Measurements from ENCODE around the gene GABPB1.

GABPB1 gene

GRCh38 chr15:50248994-50249582 lies 105.9 kb downstream of the GABPB1 start:
- WGBS, 2 donors (ENCODE audit: extremely low coverage in 2 of 2, insufficient read length in 2 of 2, insufficient replicate concordance in 1 of 2), result no CpG with 5 or more reads among the region's 4 CpGs
- H2BK12ac ChIP-seq (ENCODE audit: low read length), result no peak overlapping the region
- H3K79me1 ChIP-seq (ENCODE audit: low read depth, low read length), result no peaks in the 10 kb centered on the region
- H3K36me3 ChIP-seq (replicated peaks in 1 of 2; ENCODE audit: control insufficient read depth in 2 of 2, insufficient read depth in 2 of 2, low read length in 2 of 2), result no peaks in the 10 kb centered on the region
- no peaks in the 10 kb centered on the region for H3K4me1 ChIP-seq (ENCODE audit: control insufficient read depth in 2 of 2, insufficient read depth in 1 of 2, low read depth in 1 of 2, low read length in 2 of 2)
- H2BK120ac ChIP-seq (ENCODE audit: low read depth, low read length), result no peak overlapping the region
- H2AFZ ChIP-seq (ENCODE audit: low read length), result no peak overlapping the region
- no peak overlapping the region for H4K91ac ChIP-seq (ENCODE audit: low read depth, low read length, poor library complexity)
- no peak overlapping the region for H4K8ac ChIP-seq (ENCODE audit: low read depth, low read length)
- H3K23ac ChIP-seq (ENCODE audit: low read depth, low read length, poor library complexity), result no peak overlapping the region
- H3K9ac ChIP-seq (ENCODE audit: low read depth, low read length, poor library complexity), result no peak overlapping the region
- no peak overlapping the region for H2BK15ac ChIP-seq (ENCODE audit: low read length)
- H3K4me3 ChIP-seq (ENCODE audit: low read length in 2 of 2), result no peak overlapping the region
- no peak overlapping the region for H3K4ac ChIP-seq (ENCODE audit: low read length)
- H3K27me3 ChIP-seq (ENCODE audit: control insufficient read depth in 3 of 3, insufficient read depth in 3 of 3, low read depth in 1 of 3, low read length in 3 of 3), result peaks cover 0 to 4% (median 0%) of the 10 kb centered on the region in 3 experiments
- H3K14ac ChIP-seq (ENCODE audit: low read length), result no peak overlapping the region
- no peak overlapping the region for H2BK5ac ChIP-seq (ENCODE audit: low read length)
- no peak overlapping the region for H2AK5ac ChIP-seq (ENCODE audit: low read depth, low read length)
- no peaks in the 10 kb centered on the region for H3K9me3 ChIP-seq (replicated peaks in 1 of 2; ENCODE audit: control insufficient read depth in 2 of 2, insufficient read depth in 1 of 2, low read depth in 1 of 2, low read length in 2 of 2)
- DNase-seq (ENCODE audit: low spot score), result no peak
- no peak overlapping the region for H3K4me2 ChIP-seq (ENCODE audit: insufficient read depth, low read length, poor library complexity, severe bottlenecking)
- H3K27ac ChIP-seq (replicated peaks; ENCODE audit: low read length), result no peak overlapping the region
- H3K18ac ChIP-seq (ENCODE audit: low read length), result no peak overlapping the region

- no peak overlapping the region for H4K8ac ChIP-seq (ENCODE audit: low read depth, low read length)
- no peak overlapping the region for H3K4ac ChIP-seq (ENCODE audit: low read length)
- H3K79me1 ChIP-seq (ENCODE audit: low read depth, low read length), result no peaks in the 10 kb centered on the region
Observed at GRCh38 chr15:50247819-50248655, 107.0 kb downstream of the GABPB1 start.

GRCh38 chr15:50246631-50247030 lies 108.4 kb downstream of the GABPB1 start:
- Histone ChIP-seq H3K14ac (ENCODE audit: low read length) (no peak overlapping the region), H3K23ac (ENCODE audit: low read depth, low read length, poor library complexity) (no peak overlapping the region), H3K18ac (ENCODE audit: low read length) (no peak overlapping the region), H3K4me2 (ENCODE audit: insufficient read depth, low read length, poor library complexity, severe bottlenecking) (no peak overlapping the region), H3K9me3 (replicated peaks in 1 of 2; ENCODE audit: control insufficient read depth in 2 of 2, insufficient read depth in 1 of 2, low read depth in 1 of 2, low read length in 2 of 2) (no peaks in the 10 kb centered on the region), H4K8ac (ENCODE audit: low read depth, low read length) (no peak overlapping the region), H2BK15ac (ENCODE audit: low read length) (no peak overlapping the region), H3K4ac (ENCODE audit: low read length) (no peak overlapping the region), H2AFZ (ENCODE audit: low read length) (no peak overlapping the region), H2BK120ac (ENCODE audit: low read depth, low read length) (no peak overlapping the region), H2BK5ac (ENCODE audit: low read length) (no peak overlapping the region), H3K27me3 (ENCODE audit: control insufficient read depth in 3 of 3, insufficient read depth in 3 of 3, low read depth in 1 of 3, low read length in 3 of 3) (peaks cover 0 to 4% (median 0%) of the 10 kb centered on the region in 3 experiments), H4K91ac (ENCODE audit: low read depth, low read length, poor library complexity) (no peak overlapping the region), H3K4me3 (ENCODE audit: low read length in 2 of 2) (no peak overlapping the region), H3K36me3 (replicated peaks in 1 of 2; ENCODE audit: control insufficient read depth in 2 of 2, insufficient read depth in 2 of 2, low read length in 2 of 2) (no peaks in the 10 kb centered on the region), H3K9ac (ENCODE audit: low read depth, low read length, poor library complexity) (no peak overlapping the region), H2AK5ac (ENCODE audit: low read depth, low read length) (no peak overlapping the region), H3K27ac (replicated peaks; ENCODE audit: low read length) (no peak overlapping the region), H3K4me1 (ENCODE audit: control insufficient read depth in 2 of 2, insufficient read depth in 1 of 2, low read depth in 1 of 2, low read length in 2 of 2) (no peaks in the 10 kb centered on the region), H2BK12ac (ENCODE audit: low read length) (no peak overlapping the region), H3K79me1 (ENCODE audit: low read depth, low read length) (no peaks in the 10 kb centered on the region)
- DNase-seq (ENCODE audit: low spot score), result no peak
- WGBS, 2 donors (ENCODE audit: extremely low coverage in 2 of 2, insufficient read length in 2 of 2, insufficient replicate concordance in 1 of 2), result no CpG with 5 or more reads among the region's 2 CpGs

More at GRCh38 chr15:50247819-50248655, 107.0 kb downstream of the GABPB1 start:
- H3K23ac ChIP-seq (ENCODE audit: low read depth, low read length, poor library complexity), result no peak overlapping the region
- no peak overlapping the region for H3K4me2 ChIP-seq (ENCODE audit: insufficient read depth, low read length, poor library complexity, severe bottlenecking)
- no peak overlapping the region for H2AK5ac ChIP-seq (ENCODE audit: low read depth, low read length)
- no peak overlapping the region for H2BK5ac ChIP-seq (ENCODE audit: low read length)
- no peak overlapping the region for H2BK15ac ChIP-seq (ENCODE audit: low read length)
- no peak overlapping the region for H2BK12ac ChIP-seq (ENCODE audit: low read length)
- H2BK120ac ChIP-seq (ENCODE audit: low read depth, low read length), result no peak overlapping the region
- DNase-seq (ENCODE audit: low spot score), result no peak
- no peak overlapping the region for H3K27ac ChIP-seq (replicated peaks; ENCODE audit: low read length)
- H3K4me3 ChIP-seq (ENCODE audit: low read length in 2 of 2), result no peak overlapping the region
- H3K27me3 ChIP-seq (ENCODE audit: control insufficient read depth in 3 of 3, insufficient read depth in 3 of 3, low read depth in 1 of 3, low read length in 3 of 3), result peaks cover 0 to 4% (median 0%) of the 10 kb centered on the region in 3 experiments
- no peak overlapping the region for H3K14ac ChIP-seq (ENCODE audit: low read length)
- H3K4me1 ChIP-seq (ENCODE audit: control insufficient read depth in 2 of 2, insufficient read depth in 1 of 2, low read depth in 1 of 2, low read length in 2 of 2), result no peaks in the 10 kb centered on the region
- H3K18ac ChIP-seq (ENCODE audit: low read length), result no peak overlapping the region
- no peaks in the 10 kb centered on the region for H3K9me3 ChIP-seq (replicated peaks in 1 of 2; ENCODE audit: control insufficient read depth in 2 of 2, insufficient read depth in 1 of 2, low read depth in 1 of 2, low read length in 2 of 2)
- H4K91ac ChIP-seq (ENCODE audit: low read depth, low read length, poor library complexity), result no peak overlapping the region
- H3K9ac ChIP-seq (ENCODE audit: low read depth, low read length, poor library complexity), result no peak overlapping the region
- peak overlapping the region; percentile 76 for H2AFZ ChIP-seq (ENCODE audit: low read length)
- no peaks in the 10 kb centered on the region for H3K36me3 ChIP-seq (replicated peaks in 1 of 2; ENCODE audit: control insufficient read depth in 2 of 2, insufficient read depth in 2 of 2, low read length in 2 of 2)
- no CpG with 5 or more reads among the region's 14 CpGs for WGBS, 2 donors (ENCODE audit: extremely low coverage in 2 of 2, insufficient read length in 2 of 2, insufficient replicate concordance in 1 of 2)

- Histone ChIP-seq H4K91ac (ENCODE audit: low read depth, low read length, poor library complexity) (no peak overlapping the region), H4K8ac (ENCODE audit: low read depth, low read length) (no peak overlapping the region), H3K4me3 (ENCODE audit: low read length in 2 of 2) (no peak overlapping the region), H3K14ac (ENCODE audit: low read length) (no peak overlapping the region), H3K4ac (ENCODE audit: low read length) (no peak overlapping the region), H3K4me2 (ENCODE audit: insufficient read depth, low read length, poor library complexity, severe bottlenecking) (no peak overlapping the region), H3K9me3 (replicated peaks in 1 of 2; ENCODE audit: control insufficient read depth in 2 of 2, insufficient read depth in 1 of 2, low read depth in 1 of 2, low read length in 2 of 2) (no peaks in the 10 kb centered on the region), H2BK5ac (ENCODE audit: low read length) (no peak overlapping the region), H2BK15ac (ENCODE audit: low read length) (no peak overlapping the region), H3K27me3 (ENCODE audit: control insufficient read depth in 3 of 3, insufficient read depth in 3 of 3, low read depth in 1 of 3, low read length in 3 of 3) (peaks cover 0 to 4% (median 0%) of the 10 kb centered on the region in 3 experiments), H3K27ac (replicated peaks; ENCODE audit: low read length) (no peak overlapping the region), H3K36me3 (replicated peaks in 1 of 2; ENCODE audit: control insufficient read depth in 2 of 2, insufficient read depth in 2 of 2, low read length in 2 of 2) (no peaks in the 10 kb centered on the region), H3K4me1 (ENCODE audit: control insufficient read depth in 2 of 2, insufficient read depth in 1 of 2, low read depth in 1 of 2, low read length in 2 of 2) (no peaks in the 10 kb centered on the region), H2BK120ac (ENCODE audit: low read depth, low read length) (no peak overlapping the region), H3K9ac (ENCODE audit: low read depth, low read length, poor library complexity) (no peak overlapping the region), H3K18ac (ENCODE audit: low read length) (no peak overlapping the region), H3K23ac (ENCODE audit: low read depth, low read length, poor library complexity) (no peak overlapping the region), H2AK5ac (ENCODE audit: low read depth, low read length) (no peak overlapping the region), H3K79me1 (ENCODE audit: low read depth, low read length) (no peaks in the 10 kb centered on the region), H2AFZ (ENCODE audit: low read length) (no peak overlapping the region), H2BK12ac (ENCODE audit: low read length) (no peak overlapping the region)
- no peak for DNase-seq (ENCODE audit: low spot score)
- WGBS, 2 donors (ENCODE audit: extremely low coverage in 2 of 2, insufficient read length in 2 of 2, insufficient replicate concordance in 1 of 2), result no CpG with 5 or more reads among the region's 2 CpGs
Observed at GRCh38 chr15:50244959-50245624, 109.9 kb downstream of the GABPB1 start.

Measured in neuronal stem cell (in vitro differentiated cells).